Stimulated activated CD4-positive, alpha-beta T cell treated with anti-CD3 and anti-CD28 coated beads, Interleukin-4, amount 100 ng/mL, for 24 hours (primary cell): ENCODE results near the gene NSG1.
A peak's percentile ranks its signal among the peaks of the same experiment; 100 is the strongest.

Experiments
- DNase-seq: peaks from one replicate; pipeline ENCODE4 v3.0.0-alpha.2; 2020

NSG1 gene, protein sequence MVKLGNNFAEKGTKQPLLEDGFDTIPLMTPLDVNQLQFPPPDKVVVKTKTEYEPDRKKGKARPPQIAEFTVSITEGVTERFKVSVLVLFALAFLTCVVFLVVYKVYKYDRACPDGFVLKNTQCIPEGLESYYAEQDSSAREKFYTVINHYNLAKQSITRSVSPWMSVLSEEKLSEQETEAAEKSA

DNA sequence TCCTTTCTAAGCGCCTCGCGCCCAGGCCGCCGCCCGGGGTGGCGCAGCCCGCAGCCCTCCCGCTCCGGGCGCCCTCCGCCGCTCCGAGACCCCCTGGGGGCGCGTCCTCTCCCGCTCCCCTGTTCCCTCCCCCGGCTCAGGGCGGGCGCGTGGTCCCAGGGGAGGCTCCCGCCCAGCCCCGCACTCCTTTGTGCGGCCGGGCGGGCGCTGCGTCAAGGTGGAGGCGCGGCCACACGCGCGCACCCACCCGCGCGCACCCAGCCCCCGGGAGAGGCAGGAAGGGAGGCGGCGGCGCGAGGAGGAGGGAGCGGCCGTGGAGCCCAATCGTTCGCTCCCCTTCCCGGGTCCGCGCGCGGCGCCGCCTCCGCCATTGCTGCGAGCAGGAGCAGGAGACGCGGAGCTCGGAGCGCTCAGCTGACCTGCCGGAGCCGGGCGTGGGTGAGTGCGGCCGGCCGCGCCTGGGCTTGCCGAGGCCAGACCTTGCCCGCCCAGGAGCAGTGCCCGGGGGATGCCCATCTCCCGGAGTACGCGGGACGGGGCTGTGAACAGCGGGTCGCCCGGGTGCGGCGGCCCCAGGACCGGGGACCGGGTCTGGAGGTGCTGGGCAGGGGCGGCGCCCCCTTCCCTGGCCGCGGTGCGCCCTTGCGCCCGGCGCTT, at the start of gene NSG1:
Gene NSG1, plus strand, starts transcription at position 367 of the 657 bp plus-strand sequence. CDS start 528 bp downstream, outside the sequence.
- peak; percentile 36 for DNase-seq

DNA sequence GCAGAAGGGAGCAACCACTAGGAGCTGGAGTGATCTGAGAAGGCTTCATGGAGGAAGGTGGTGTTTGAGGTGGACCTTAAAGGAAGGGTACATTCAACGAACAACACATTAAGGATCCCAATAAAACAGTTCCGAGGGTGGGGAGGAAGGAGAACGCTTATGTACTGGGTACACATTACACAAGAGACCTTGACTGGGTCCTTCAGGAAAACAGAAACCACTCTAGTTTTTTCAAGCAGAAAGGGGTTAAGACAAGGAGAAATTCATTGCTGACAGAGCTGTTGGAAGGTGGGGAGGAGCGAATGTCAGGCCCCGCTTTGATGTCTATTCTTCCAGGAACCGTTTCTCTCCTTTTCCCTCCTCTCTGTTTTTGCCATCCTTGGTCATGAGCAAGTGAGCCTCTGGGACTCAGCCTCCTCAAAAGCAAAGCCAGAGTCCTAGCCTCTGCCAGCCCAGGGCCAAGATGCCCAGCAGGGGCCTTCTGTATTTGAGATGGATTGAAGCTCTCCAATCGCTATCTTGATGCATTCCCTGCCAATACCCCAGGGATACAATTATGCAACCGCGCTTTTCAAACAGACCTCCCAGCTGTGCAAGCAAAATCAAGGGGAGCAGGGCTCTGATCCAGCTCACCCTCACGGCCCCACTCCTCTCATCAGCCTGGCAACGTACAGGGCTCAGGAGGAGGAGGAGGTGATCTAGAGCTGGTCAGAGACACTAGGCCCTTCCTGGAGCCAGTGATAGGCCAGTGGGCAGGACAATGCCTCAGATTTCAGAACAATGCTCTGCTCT, 48.5 kb upstream of the NSG1 start:
- no peak for DNase-seq

DNA sequence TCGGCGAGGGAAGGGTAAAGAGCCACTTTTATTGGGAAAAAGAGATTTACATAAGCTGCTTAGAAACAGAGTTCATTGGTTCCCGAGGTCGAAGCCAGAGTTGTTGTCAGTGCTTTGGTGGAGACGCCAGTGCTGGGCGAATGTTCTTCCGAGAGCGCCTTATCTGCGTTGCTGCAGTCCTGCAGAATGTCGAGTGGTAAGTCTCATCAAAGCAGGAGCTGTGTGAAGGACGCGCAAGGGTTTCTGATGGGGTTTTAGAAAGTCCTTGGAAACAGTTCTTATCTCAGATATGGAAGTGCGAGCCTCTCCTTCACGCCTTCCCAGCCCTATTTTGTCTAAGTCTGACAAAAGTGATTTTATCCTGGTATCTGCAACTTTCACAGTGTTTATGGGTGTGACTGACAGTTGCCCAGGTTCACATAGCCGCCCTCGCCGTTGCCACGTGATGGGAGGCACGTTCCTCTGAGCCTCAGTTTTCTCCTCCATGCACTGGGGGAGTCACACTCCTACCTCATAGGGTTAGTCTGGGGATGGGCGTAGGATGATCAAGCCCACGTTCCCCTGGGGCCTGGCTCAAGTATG, 47.3 kb upstream of the NSG1 start:
- no peak for DNase-seq

DNA sequence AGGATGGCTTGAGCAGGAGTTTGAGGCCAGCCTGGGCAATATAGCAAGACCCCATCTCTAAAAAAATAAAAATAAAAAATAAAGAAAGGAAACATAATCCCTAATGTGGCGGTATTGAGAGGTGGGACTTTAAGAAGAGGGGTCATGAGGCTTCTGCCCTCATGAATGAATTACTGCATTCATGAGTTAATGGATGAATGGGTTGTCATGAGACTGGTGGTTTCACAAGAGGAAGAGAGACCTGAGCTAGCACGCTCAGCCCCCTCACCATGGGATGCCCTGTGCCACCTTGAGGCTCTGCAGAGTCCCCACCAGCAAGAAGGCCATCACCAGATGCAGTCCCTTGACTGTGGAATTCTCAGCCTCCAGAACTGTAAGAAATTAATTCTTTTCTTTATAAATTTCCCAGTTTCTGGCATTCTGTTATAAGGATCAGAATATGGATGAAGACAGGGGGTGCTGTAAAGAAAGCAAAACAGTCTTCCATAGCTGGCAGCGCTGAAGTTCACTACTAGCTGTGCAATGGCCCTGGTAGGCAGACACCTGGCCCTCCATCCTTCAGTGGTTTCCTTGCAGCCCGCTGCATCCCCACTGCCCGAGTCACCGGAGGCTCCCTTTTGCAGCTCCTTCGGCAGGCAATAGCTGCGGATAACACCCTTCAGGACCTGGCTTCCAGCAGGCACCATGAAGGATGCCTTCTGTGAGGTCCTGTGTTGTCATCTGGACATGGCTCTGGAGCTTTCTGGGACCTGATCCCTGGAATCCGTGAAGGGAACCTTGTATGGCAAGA, 44.8 kb upstream of the NSG1 start:
- DNase-seq: no peak

DNA sequence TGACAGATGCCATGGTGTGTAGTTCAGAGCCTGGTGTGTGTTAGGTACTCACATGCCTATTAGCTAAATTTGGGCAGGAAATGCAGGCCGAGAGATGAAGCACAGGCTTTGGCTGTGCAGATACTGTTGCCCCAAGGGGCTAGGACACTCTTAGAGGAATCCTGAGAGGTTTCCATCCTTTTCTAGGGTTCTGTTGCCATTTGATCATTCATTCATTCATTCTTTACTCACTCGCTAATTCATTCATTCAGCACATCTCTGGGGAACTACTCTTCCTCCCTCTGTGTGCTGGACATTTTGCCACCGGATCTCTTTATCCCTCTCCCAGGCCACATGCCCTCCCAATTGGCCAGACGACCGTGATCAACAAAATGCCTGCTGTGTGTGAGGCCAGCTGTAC, 43.9 kb upstream of the NSG1 start:
- DNase-seq: no peak

DNA sequence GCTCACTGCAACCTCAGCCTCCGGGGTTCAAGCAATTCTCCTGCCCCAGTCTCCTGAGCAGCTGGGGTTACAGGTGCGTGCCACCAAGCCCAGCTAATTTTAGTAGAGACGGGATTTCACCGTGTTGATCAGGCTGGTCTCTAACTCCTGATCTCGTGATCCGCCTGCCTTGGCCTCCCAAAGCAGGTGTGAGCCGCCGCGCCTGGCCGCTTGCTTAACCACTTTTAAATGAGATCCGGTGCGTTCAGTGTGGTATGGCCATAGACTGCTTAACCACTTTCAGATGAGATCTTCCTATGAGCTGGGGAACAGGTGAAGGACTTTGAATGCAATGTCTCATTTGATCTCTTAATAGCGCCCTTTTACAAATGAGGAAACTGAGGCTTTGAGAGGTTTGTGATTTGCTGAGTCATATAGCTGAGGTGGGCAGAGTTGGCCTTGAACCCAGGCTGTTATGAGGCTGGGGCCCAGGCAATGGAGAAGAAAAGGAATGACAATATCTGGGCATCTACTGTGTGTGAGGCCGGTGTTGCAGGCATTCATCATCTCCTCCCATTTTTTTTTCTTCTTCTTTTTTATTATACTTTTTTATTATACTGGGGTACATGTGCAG, 41.9 kb upstream of the NSG1 start:
- DNase-seq: no peak

DNA sequence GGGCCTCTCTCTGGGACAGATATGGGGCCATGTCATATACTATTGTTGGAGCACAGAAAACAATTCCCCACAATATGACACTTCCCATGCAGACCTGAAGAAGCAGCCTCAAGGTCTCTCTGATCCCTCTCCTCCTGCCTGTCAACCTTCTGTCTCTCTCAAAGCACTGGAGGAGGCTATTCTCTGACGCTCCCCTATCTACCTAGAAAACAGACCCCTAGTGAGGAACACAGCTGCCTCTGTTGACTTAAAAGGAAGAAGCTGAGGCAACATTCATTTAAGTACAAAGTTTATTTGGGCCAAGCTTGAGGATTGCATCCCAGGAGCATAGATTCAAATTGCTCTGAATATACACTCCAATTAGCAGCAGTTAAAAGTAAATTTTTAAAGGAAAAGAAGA, 39.3 kb upstream of the NSG1 start:
- DNase-seq: no peak

DNA sequence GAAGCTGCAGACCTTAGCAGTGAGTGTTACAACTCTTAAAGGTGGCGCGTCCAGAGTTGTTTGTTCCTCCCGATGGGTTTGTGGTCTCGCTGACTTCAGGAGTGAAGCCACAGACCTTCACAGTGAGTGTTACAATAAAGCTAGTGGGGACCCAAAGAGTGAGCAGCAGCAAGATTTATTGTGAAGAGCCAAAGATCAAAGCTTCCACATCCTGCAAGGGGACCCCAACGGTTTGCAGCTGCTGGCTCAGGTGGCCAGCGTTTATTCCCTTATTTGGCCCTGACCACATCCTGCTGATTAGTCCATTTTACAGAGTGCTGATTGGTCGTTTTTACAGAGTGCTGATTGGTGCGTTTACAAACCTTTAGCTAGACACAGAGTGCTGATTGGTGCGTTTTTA, 38.3 kb upstream of the NSG1 start:
- DNase-seq: peak; percentile 5

DNA sequence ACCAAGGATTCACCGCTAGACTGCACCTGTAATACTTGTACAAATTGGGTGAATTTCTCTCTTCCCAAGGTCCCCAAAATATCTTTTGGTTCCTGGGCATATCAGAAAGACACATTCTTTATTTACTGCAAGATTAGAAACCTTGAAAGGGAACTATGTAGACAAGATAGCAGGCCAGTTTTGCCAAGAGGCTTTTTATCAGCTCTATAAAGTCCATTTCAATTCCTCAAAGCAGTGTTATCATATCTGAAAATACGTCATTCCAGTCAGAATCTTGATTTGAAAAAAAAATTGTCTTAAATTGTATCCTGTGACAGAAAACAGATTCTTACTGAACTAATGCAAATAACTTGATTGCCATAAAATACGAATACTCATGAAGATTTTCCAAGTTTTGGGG, 37.0 kb upstream of the NSG1 start:
- no peak for DNase-seq

DNA sequence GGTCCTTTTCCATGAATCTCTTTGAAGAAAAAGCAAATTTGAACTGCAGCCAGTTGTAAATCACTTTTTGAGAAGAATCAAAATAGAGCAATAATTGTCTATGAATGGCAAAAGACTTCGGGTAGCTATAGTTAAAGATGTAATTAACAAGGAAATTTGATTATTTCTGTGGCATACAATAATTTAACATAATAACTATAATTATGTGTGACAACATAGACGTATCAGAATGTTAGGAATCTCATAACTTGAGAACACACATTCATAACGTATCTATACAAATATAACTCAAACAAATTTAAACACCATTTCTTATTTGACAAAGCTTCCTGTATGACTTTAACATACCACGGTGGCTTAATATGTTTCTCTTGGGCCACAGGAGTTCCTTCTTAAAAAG, 36.0 kb upstream of the NSG1 start:
- DNase-seq: no peak

DNA sequence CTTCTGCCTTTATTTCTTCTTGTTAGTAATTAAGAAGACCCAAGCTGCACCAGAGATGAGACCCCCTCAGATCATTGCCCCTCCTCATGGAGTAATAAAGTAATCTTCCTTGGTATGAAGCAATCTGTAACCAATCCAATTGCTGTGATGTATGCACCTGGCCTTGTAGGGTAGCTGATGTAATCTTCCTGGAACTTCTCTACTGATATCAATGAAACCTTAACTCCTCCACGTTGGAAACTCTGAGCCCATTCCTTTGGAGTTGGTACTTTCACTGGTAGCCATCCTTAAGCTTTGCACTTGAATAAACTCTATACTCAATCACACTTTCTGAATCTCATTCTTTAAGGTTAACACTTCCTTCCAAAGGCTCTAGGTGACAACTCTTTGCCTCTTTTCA, 31.6 kb upstream of the NSG1 start:
- no peak for DNase-seq

DNA sequence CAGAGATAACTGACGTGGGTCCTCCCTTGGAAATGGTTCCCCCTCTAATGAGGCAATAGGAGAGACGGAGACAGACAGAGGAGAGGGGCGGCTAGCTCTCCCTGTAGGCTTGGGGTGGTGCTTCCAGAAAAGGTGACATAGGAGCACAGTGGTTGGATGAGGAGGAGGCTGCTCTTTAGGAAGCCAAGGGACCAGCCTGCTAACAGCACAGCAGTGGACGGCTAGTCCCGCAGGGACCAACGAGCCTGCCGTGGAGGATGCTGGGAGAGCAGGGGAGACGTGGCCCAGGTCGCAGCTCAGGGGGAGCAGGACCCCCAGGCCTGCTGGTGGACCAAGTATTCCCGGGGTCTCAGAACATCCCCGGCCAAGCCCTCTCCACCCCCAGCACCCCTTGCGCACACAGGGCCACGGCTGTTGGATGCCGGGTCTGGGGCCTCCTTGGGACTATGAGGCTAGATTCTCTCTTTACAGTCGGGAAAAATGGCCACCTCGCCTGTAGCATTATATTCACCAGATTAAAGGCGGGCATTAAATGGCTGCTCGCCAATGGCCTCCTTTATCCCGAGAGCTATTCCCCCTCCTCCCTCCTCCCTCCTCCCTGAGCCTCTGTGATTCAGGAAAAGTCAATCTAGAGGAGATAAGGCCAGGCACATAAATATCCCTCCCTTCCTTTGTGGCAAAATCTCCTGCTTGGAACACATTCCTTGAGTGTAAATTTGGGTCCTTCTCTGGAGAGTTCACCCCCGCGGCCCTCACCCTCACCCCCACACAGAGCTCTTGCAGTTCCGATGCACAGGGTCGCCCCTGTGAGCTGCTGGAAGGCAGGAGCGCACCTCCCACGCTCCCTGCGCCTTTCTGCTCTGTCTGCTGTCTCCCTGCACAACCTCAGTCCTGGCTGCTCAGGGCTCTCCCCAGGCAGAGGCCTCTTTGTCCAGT, 30.5 kb upstream of the NSG1 start:
- no peak for DNase-seq

DNA sequence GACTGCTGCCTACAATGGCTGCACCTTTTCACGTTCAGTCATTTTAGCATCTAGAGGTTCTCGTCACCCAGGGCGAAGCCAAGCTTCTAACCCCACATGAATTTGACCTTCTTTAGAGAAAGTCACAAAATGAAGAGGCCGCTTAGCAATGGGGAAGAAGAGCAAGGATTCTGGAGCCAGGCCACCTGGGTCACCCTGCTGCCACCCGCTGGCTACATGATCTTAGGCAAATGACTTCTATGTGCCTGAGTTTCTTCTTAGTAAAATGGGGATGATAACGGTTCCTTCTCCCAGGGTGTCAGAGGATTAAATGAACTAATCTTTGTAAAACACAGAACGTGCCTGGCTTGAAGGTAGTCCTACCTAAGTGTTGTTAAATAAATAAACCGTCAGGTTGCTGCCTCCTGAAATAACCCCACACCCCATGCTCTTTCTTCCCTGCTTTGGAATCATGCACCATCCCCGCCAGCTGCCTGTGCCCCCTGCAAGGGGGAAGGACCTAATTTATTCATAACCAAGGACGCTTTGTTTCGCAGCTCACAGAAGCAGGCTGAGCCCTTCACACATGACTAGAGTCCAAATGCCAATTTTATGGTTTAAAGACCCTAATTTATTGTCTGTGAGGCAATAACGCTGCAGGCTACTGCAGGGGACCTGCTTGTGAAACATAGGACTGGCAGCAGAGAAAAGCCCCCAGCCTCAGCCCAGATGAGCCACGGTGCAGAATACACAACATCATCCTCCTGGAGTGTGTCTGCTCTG, 28.6 kb upstream of the NSG1 start:
- no peak for DNase-seq

DNA sequence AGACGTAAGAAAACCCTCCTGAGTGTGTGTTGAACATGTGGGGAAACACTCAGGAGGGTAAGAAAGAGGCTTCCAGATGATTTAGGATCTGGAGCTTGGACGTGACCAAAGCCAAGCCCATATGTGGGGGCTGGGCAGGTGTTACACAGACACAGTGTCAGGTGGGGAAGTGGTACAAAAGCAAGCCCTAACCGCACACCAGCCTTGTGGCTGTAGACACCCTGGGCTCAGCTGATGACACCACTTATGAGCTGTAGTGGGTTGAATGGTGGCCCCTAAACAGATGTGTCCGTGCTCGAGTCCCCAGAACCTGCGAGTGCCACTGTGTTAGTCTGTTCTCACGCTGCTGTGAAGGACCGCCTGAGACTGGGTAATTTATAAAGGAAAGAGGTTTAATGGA, 25.0 kb upstream of the NSG1 start:
- DNase-seq: no peak

DNA sequence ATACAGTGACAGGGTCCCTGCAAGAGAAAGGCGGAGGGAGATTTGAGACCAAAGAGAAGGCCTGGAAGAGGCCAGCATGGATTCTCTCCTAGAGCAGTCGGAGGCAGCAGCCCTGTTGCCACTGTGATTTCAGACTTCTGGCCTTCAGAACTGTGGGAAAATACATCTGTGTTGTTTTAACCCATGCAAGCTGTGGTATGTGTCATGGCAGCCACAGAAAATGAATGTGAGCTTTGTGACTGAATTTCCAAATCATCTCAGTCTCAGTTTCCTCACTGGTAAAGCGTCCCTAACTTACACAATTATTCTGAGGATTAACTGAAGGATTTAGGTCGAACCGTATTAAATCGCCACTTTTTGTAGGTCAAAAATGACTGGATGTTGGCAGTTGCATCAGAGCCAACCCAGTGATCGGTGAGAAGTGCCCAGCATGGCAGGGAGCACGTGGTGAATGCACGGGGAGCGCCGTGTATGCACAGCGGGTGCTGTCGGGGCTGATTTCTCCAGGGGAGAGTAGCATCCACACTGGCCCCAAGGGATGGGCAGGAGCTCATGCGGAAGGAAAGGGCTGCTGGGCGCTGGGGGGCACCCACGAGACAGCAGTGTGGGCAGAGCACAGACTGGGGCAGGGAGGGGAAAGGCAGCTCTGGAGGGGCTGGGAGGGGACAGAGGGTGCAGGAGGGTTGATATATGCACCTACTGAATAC, 23.8 kb upstream of the NSG1 start:
- no peak for DNase-seq

DNA sequence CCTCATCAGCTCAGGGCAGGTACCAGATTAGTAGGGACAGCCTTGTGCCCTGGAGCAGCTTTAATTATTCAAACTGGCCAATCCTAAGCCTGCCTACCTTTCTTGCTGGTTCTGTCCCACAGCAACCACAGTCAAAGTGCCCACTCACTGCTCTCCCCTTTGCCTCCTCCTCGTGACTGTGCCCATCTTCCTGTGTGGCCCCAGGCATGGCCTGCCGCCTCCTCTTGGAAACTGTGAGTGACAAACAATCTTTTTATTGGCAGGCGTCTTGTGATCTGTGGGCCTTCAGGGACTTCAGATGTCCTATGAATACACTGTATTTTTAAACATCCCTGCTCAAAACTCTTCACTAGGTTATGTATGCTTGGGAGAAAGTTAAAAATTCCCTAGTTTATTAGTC, 22.8 kb upstream of the NSG1 start:
- no peak for DNase-seq

DNA sequence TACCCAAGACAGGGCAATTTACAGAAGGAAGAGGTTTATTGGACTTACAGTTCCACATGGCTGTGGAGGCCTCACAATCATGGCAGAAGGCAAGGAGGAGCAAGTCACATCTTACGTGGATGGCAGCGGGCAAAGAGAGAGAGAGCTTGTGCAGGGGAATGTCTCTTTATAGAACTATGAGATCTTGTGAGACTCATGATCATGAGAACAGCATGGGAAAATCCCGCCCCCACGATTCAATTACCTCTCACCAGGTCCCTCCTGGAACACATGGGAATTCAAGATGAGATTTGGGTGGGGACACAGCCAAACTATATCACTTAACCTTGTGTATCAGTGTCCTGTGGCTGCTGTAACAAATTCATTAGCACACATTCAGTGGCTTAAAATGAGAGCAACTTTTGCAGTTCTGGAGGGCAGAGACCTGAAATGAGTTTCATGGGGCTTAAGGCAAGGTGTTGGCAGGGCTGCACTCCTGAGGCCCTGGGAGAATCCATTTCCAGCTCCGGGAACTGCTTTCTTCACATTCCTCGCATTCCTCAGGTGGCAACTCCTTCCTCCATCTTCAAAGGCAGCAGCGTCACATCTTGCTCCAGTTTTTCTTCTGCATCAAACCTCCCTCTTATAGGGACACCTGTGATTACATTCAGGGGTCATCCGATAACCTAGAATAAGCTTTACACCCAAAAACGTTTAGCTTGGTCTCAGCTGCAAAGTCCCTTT, 22.3 kb upstream of the NSG1 start:
- no peak for DNase-seq

DNA sequence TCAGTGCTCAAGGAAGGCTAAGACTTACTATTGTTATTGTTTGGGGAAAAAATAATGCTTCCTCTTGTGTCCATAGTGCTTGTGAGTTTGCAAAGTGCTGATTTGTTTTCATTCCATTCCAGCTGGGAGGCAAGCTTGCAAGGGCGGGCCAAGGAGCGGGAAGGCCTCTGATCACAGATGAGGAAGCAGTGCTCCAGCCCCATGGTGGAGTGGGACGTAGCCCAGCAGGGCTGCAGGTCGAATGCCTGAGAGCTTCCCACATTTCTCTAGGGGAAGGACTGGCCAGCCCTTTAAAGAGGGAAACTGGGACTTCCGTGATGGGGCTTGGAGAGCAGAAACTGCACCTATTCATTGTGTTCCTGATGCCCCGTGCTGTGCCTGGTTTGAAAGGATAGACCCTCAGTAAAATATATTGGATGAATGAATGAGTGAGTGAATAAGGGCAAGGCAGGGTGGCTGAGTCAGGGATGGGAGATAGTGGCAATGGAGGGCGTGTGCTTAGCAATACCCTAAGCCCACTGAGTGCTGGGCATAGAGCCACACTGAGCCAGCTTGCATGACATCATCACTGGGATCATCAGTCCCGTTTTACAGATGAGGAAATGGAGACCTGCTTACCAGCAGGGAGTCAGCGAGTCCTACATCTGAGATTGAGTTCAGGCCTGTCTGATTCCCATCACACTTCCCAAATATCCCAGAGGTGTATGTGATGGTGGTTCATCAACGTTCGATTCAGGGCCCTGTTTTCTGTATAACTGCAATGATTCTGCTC, 17.9 kb upstream of the NSG1 start:
- DNase-seq: no peak
